Occipital lobe (tissue), 2 donors: ENCODE measurements around the gene AMHR2. TPM values are rescaled to one million over a fixed set of nuclear protein-coding genes. Genes with fewer than 3 reads are reported as not detected.
"Not testable (repeated sequence)": the region's sequence is repeated elsewhere in the genome, so short reads cannot be mapped to it uniquely, and the experiment has no call there.

Source experiments
- DNase-seq: peaks from one replicate; lab custom pipeline; 2025; lab: John Stamatoyannopoulos, UW
- total RNA-seq: library from RNA; depleted of rRNA; stranded (reverse); fragments of >200 nt; gene quantifications from one replicate; pipeline ENCODE4 v1.2.3, GENCODE V29; 2014

The AMHR2 gene
- total RNA-seq, 1 donor from 2014 or later, result not detected

GRCh38 chr12:53414756-53415417 is 8.8 kb upstream of the AMHR2 start:
- no peak for DNase-seq

GRCh38 chr12:53415752-53416389 is 7.8 kb upstream of the AMHR2 start:
- DNase-seq, result not testable (repeated sequence)

DNA sequence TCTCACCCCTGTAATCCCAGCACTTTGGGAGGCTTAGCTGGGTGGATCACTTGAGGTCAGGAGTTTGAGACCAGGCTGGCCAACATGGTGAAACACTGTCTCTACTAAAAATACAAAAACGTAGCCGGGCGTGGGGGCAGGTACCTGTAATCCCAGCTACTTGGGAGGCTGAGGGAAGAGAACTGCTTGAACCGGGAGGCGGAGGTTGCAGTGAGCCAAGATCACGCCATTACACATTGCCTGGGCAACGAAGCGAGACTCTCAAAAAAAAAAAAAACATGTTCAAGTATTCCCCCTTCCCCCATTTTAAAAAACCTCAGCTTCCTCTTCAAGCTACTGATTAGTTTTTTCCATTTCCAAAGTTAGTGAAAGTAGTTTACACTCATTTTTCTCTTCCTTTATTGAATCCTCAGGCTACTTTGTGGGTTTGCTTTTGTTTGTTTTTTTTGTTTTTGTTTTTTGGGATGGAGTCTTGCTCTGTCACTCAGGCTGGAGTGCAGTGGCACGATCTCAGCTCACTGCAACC is 6.3 kb upstream of the AMHR2 start:
- DNase-seq, result not testable (repeated sequence)

- no peak for DNase-seq
Observed at GRCh38 chr12:53418221-53418620, 5.4 kb upstream of the AMHR2 start.

DNA sequence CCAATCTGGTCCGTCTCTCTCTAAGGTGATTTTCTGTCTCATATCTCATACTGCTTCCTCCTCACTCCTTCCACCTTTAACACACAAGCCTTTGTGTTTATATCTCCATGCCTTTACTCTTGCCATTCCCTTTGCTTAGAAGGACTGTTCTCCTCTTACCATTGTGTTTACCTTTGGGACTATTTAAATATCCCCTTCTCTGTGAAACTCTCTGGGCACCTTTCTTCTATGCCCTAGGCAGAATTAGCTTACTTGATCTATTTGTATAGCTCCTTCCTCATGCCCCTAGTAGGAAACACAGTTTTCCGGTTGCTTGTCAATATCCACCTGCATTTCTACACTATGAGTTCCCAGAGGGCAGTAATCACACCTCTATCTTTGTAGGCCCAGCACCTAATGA is 3.9 kb upstream of the AMHR2 start:
- no peak for DNase-seq

DNA sequence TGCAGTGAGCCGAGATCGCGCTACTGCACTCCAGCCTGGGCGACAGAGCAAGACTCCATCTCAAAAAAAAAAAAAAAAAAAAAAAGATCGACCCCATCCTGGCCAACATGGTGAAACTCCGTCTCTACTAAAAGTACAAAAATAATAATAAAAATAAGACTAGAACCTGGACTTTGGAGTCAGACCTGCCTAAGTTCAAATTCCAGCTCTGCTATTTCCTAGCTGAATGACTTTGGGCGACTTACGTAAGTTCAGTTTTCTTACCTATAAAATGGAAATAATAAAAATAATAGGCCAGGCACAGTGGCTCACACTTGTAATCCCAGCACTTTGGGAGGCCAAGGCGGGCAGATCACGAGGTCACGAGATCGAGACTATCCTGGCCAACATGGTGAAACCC is 1.4 kb upstream of the AMHR2 start:
- DNase-seq, result not testable (repeated sequence)

DNA sequence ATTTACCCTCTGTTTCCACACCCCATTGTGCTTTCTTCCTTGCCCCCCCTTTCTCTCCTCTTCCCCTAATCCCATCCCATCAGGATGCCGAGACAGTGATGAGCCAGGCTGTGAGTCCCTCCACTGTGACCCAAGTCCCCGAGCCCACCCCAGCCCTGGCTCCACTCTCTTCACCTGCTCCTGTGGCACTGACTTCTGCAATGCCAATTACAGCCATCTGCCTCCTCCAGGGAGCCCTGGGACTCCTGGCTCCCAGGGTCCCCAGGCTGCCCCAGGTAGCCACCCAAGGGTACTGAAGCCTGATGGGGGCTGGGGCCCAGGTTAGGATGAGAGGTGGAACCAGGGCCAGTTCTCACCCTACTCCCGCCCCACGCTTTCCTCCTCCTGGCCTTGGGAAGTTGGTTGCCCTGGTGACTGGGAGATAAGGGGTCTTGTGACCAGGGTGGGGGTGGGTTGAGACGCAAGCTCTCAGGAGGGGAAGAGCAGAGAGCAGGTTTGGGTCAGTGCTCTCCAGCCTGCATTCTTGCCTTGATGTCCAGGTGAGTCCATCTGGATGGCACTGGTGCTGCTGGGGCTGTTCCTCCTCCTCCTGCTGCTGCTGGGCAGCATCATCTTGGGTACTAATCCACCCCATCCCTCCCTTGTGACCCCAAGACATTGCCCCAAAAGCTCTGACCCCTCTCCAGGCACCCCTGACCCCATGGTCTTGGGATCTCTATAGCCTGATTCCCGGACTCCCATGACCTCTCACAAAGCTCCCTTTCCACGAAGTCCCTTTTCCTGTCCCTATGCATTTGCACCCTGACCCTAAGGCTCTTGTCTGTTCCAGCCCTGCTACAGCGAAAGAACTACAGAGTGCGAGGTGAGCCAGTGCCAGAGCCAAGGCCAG is 1.2 kb downstream of the AMHR2 start:
- no peak for DNase-seq

DNA sequence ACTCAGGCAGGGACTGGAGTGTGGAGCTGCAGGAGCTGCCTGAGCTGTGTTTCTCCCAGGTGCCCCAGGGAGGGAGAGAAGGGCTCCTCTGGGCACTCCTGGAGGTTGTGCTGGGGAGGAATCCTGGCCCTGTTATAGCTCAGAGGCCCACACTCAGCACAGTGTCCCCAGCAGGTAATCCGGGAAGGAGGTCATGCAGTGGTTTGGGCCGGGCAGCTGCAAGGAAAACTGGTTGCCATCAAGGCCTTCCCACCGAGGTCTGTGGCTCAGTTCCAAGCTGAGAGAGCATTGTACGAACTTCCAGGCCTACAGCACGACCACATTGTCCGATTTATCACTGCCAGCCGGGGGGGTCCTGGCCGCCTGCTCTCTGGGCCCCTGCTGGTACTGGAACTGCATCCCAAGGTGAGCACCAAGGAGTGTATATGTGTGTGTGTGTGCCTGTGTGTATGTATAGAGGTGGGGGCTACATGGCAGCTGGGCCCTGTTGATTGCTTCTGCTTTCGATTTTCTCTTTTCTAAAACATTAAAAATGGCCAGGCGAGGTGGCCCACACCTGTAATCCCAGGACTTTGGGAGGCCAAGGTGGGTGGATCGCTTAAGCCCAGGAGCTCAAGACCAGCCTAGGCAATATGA is 2.0 kb downstream of the AMHR2 start:
- DNase-seq, result no peak

GRCh38 chr12:53427905-53428594 is 4.4 kb downstream of the AMHR2 start:
- DNase-seq, result no peak

DNA sequence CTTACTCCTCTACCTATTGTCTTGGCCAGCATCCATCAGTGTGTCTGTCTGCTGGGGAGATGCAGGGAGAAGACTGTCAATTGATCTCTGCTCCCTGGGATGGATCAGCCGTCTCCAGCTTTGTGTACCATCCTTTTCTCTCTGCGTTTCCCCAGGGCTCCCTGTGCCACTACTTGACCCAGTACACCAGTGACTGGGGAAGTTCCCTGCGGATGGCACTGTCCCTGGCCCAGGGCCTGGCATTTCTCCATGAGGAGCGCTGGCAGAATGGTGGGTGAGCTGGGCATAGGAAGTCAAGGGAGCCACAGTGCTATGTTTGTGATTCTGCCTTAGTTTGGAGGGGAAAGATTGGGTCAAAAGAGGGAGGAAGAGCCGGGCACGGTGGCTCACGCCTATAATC is 5.1 kb downstream of the AMHR2 start:
- DNase-seq, result no peak

DNA sequence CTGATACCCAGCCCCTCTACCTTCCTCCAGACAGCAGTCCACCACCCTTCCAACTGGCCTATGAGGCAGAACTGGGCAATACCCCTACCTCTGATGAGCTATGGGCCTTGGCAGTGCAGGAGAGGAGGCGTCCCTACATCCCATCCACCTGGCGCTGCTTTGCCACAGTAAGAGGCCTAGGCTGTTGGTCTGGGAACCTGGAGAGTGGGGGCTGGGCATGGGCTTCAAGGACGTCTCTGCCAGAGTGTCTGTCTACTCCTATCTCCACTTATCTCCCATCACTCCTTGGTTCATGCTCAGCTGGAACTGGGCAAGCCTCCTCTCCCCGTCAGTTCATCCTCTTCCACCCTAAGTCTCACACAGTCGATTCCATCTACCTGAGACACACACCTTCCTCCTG is 6.5 kb downstream of the AMHR2 start:
- DNase-seq, result no peak

GRCh38 chr12:53431187-53431586 is 7.5 kb downstream of the AMHR2 start:
- DNase-seq, result no peak

DNA sequence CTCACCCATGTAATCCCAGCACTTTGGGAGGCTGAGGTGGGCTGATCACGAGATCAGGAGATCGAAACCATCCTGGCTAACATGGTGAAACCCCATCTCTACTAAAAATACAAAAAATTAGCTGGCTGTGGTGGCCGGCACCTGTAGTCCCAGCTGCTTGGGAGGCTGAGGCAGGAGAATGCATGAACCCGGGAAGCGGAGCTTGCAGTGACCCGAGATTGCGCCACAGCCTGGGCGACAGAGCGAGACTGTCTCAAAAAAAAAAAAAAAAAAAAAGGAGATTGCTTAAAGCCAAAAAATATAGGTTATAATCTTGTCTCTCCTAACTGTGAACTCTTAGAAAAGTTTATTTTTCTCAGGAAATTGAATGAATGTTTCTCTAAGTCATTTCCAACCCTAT is 11.7 kb downstream of the AMHR2 start:
- DNase-seq, result not testable (repeated sequence)

DNA sequence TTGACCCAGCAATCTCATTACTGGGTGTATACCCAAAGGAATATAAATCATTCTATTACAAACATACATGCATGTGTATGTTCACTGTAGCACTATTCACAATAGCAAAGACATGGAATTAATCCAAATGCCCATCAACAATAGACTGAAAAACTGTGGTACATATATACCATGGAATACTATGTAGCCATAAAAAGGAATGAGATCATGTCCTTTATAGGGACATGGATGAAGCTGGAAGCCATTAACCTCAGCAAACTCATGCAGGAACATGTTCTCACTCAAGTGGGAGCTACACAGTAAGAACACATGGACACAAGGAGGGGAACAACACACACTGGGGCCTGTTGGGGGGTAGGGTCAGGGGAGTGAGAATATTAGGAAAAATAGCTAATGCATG is 15.9 kb downstream of the AMHR2 start:
- DNase-seq, result not testable (repeated sequence)

- peak; percentile 99 for DNase-seq
Observed at GRCh38 chr12:53441040-53441833, 17.6 kb downstream of the AMHR2 start, which contains the start of gene PRR13. Gene PRR13 (plus strand): TSS chr12:53441734. CDS start chr12:53442715, 981 bp downstream.

GRCh38 chr12:53443955-53444354 is 20.3 kb downstream of the AMHR2 start:
- DNase-seq, result no peak

GRCh38 chr12:53444593-53445325 is 21.1 kb downstream of the AMHR2 start:
- not testable (repeated sequence) for DNase-seq

- DNase-seq, result no peak
Observed at GRCh38 chr12:53450936-53451335, 27.3 kb downstream of the AMHR2 start.

- DNase-seq, result peak; percentile 100
Observed at GRCh38 chr12:53451661-53452158, 28.1 kb downstream of the AMHR2 start, which contains the start of gene PCBP2. Gene PCBP2 (plus strand): TSS chr12:53452102. CDS start chr12:53454801, 2,699 bp downstream.
